CD4-positive, CD25-positive, alpha-beta regulatory T cell (primary cell): ENCODE results near the gene NDUFS8. TPM values are rescaled to one million over a fixed set of nuclear protein-coding genes. Genes with fewer than 3 reads are reported as not detected.

Source experiments
- ATAC-seq, 2 donors: fragments of 150-1000 bp; cut with Tn5 transposase; one replicate each; pipeline ENCODE4 v1.10.0; 2021; ENCODE audit warnings: low read depth in 2 of 2, moderate number of reproducible peaks in 2 of 2, moderate library complexity in 1 of 2
- DNase-seq, 3 donors: peaks; one replicate each; pipeline versions ENCODE4 v3.0.0 to v3.0.0-alpha.2; 2012 to 2022; ENCODE audit warnings: mixed read lengths in 1 of 3
- H3K27ac ChIP-seq: one replicate; pipeline ENCODE4 v1.7.0; 2013; ENCODE audit warnings: mild to moderate bottlenecking, low read length; ENCODE audit not compliant: insufficient read depth, poor library complexity, severe bottlenecking
- H3K27me3 ChIP-seq: one replicate; pipeline ENCODE4 v1.7.0; 2013; ENCODE audit warnings: low read length; ENCODE audit not compliant: control insufficient read depth, insufficient read depth
- H3K36me3 ChIP-seq: one replicate; pipeline ENCODE4 v1.7.0; 2013; ENCODE audit warnings: mild to moderate bottlenecking, low read length, moderate library complexity; ENCODE audit not compliant: control insufficient read depth, insufficient read depth
- H3K4me1 ChIP-seq: 2 replicates; pipeline ENCODE4 v1.7.0; 2013; ENCODE audit warnings: mild to moderate bottlenecking, low read length; ENCODE audit not compliant: insufficient read depth, control insufficient read depth, poor library complexity, severe bottlenecking
- H3K4me3 ChIP-seq: one replicate; pipeline ENCODE4 v1.7.0; 2013; ENCODE audit warnings: low read depth, mild to moderate bottlenecking, low read length, moderate library complexity
- H3K9me3 ChIP-seq, 2 experiments: 1 replicate in 1 of 2; 2 replicates in 1 of 2; pipeline ENCODE4 v1.7.0; 2013; ENCODE audit warnings: low read length in 2 of 2, mild to moderate bottlenecking in 1 of 2, moderate library complexity in 1 of 2; ENCODE audit not compliant: control insufficient read depth in 2 of 2
- H3K27ac Mint-ChIP-seq, 3 donors: one replicate each; pipeline ENCODE4 v1.8.0; 2020 to 2022; ENCODE audit warnings: mild to moderate bottlenecking in 3 of 3, mixed read lengths in 3 of 3, moderate library complexity in 2 of 3
- H3K27me3 Mint-ChIP-seq: one replicate; pipeline ENCODE4 v1.8.0; 2022; ENCODE audit warnings: mild to moderate bottlenecking, mixed read lengths
- H3K36me3 Mint-ChIP-seq: one replicate; pipeline ENCODE4 v1.8.0; 2020; ENCODE audit warnings: mixed read lengths
- H3K4me1 Mint-ChIP-seq, 4 donors: one replicate each; pipeline ENCODE4 v1.8.0; 2020 to 2022; ENCODE audit warnings: mixed read lengths in 4 of 4, mild to moderate bottlenecking in 1 of 4
- H3K4me3 Mint-ChIP-seq, 4 donors: one replicate each; pipeline ENCODE4 v1.8.0; 2020 to 2022; ENCODE audit warnings: mild to moderate bottlenecking in 4 of 4, mixed read lengths in 4 of 4, moderate library complexity in 3 of 4
- H3K9me3 Mint-ChIP-seq, 7 donors: one replicate each; pipeline ENCODE4 v1.8.0; 2020 to 2022; ENCODE audit warnings: mixed read lengths in 7 of 7, mild to moderate bottlenecking in 3 of 7, moderate library complexity in 2 of 7
- polyA plus RNA-seq, 4 donors: library from polyadenylated mRNA; unstranded; fragments of 300-500 nt; fragmentation: Illumina TruSeq; gene quantifications; one replicate each; pipeline ENCODE4 v1.2.3, GENCODE V29; 2021
- total RNA-seq: library from RNA; stranded (reverse); gene quantifications from one replicate; pipeline ENCODE4 v1.2.3, GENCODE V29; 2022

The NDUFS8 gene
- total and polyA plus RNA-seq, 5 donors from 2014 or later = 66.6 to 166 (median 145) TPM

- no peak overlapping the region for H3K27ac ChIP-seq
- Mint-ChIP-seq H3K4me3 (no peak overlapping the region), H3K27me3 (no peaks in the 10 kb centered on the region), H3K27ac (no peak overlapping the region), H3K4me1 (no peaks in the 10 kb centered on the region), H3K36me3 (no peaks in the 10 kb centered on the region), H3K9me3 (peaks cover 0 to 1% (median 0%) of the 10 kb centered on the region in 7 donors)
- DNase-seq (no peak), ATAC-seq (no peak)
- no peaks in the 10 kb centered on the region for H3K27me3 ChIP-seq
- no peaks in the 10 kb centered on the region for H3K4me1 ChIP-seq
- no peaks in the 10 kb centered on the region for H3K9me3 ChIP-seq
- H3K36me3 ChIP-seq = no peaks in the 10 kb centered on the region
- H3K4me3 ChIP-seq = no peak overlapping the region
Measured at GRCh38 chr11:68015467-68015866, 15.0 kb upstream of the NDUFS8 start.

DNA sequence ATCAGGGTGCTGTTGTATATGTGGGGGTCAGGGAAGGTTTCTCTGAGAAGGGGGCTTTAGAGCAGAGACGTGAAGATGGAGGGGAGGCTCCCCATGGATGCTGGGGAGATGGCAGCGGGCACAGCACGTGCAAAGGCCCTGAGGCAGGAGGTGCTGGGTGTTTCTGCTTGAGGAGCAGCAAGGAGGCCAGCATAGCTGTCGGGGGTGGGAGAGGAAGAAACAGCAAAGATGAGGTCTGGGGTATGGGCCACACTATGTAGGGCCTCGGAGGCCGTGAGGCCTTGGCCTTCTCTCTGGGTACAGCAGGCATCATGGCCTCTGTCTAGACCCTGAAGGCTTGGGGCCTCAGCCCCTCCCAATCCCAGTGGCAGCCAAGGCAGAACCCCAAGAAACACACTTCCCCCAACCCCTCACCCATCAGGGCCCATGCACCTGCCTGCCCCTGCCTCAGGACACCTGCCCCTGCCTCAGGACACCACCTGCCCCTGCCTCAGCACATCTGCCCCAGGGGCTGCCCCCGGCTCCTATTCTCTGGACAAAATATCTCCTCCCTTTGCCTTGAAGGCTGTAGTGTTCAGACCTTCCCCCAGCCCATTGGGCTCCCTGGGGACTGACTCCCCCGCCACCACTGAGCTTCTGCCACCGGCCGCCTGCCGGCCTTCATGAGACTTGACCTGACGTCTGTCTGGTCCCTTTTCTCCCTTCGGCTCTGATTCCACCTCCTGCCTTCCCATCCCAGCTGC, 14.1 kb upstream of the NDUFS8 start:
- H3K27me3 Mint-ChIP-seq = no peaks in the 10 kb centered on the region

GRCh38 chr11:68016904-68017817, 13.3 kb upstream of the NDUFS8 start:
- H3K27ac ChIP-seq = no peak overlapping the region
- Mint-ChIP-seq H3K4me3 (no peak overlapping the region), H3K27ac (no peak overlapping the region), H3K27me3 (no peaks in the 10 kb centered on the region), H3K36me3 (no peaks in the 10 kb centered on the region), H3K4me1 (no peaks in the 10 kb centered on the region), H3K9me3 (no peaks in the 10 kb centered on the region)
- H3K36me3 ChIP-seq = no peaks in the 10 kb centered on the region
- ATAC-seq (no peak), DNase-seq (no peak)
- H3K4me3 ChIP-seq = no peak overlapping the region
- no peaks in the 10 kb centered on the region for H3K4me1 ChIP-seq
- no peaks in the 10 kb centered on the region for H3K27me3 ChIP-seq
- H3K9me3 ChIP-seq = no peaks in the 10 kb centered on the region

More for the DNA sequence above, 14.1 kb upstream of the NDUFS8 start:
- Mint-ChIP-seq H3K27ac (no peak overlapping the region), H3K36me3 (no peaks in the 10 kb centered on the region), H3K9me3 (peaks cover 0 to 1% (median 0%) of the 10 kb centered on the region in 7 donors), H3K4me1 (no peaks in the 10 kb centered on the region), H3K4me3 (no peak overlapping the region)
- no peak overlapping the region for H3K4me3 ChIP-seq
- no peak for DNase-seq
- H3K27me3 ChIP-seq = no peaks in the 10 kb centered on the region
- H3K9me3 ChIP-seq = no peaks in the 10 kb centered on the region
- H3K36me3 ChIP-seq = no peaks in the 10 kb centered on the region
- H3K27ac ChIP-seq = no peak overlapping the region
- ATAC-seq = no peak
- H3K4me1 ChIP-seq = no peaks in the 10 kb centered on the region

DNA sequence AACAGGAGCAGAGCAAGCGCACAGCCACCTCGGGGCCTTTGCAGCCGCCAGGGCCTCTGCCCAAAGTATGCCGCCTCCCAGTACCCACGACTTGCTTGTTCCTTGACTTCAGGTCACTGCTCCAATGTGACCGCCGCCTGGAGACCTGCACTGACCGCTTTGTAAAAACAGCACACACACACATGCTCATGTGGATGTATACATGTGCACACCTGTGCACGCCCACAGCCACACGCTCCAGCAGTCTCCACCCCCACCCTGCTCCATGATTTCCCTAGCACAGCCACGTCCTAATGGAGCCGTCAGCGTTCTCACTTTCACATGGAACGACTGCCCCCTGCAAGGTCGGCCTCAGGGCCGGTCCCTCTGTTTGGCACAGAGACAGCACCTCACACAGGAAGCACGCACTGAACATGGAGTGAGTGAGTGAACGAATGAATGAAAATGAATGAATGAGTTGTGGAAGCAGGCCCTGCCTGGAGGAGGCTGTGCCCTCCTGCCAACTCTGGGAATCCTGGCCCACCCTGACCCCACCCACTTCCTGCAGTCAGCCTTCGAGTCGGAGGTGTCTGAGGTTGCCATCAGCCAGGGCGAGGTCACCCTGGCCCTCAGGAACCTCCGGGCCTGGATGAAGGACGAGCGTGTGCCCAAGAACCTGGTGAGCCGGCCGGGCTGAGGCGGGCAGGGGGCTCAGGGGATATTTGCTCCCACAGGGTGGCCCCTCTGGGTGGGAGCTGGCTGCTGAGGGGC, 12.3 kb upstream of the NDUFS8 start:
- no peaks in the 10 kb centered on the region for H3K27me3 ChIP-seq
- no peaks in the 10 kb centered on the region for H3K9me3 ChIP-seq
- Mint-ChIP-seq H3K9me3 (no peaks in the 10 kb centered on the region), H3K27ac (peak overlapping the region in 1 of 3 donors; percentile 20), H3K36me3 (no peaks in the 10 kb centered on the region), H3K4me1 (no peaks in the 10 kb centered on the region), H3K4me3 (no peak overlapping the region), H3K27me3 (no peaks in the 10 kb centered on the region)
- H3K4me1 ChIP-seq = no peaks in the 10 kb centered on the region
- no peak for DNase-seq
- H3K27ac ChIP-seq = no peak overlapping the region
- H3K36me3 ChIP-seq = no peaks in the 10 kb centered on the region
- H3K4me3 ChIP-seq = no peak overlapping the region
- no peak for ATAC-seq

GRCh38 chr11:68018730-68019190, 11.7 kb upstream of the NDUFS8 start:
- no peaks in the 10 kb centered on the region for H3K36me3 ChIP-seq

DNA sequence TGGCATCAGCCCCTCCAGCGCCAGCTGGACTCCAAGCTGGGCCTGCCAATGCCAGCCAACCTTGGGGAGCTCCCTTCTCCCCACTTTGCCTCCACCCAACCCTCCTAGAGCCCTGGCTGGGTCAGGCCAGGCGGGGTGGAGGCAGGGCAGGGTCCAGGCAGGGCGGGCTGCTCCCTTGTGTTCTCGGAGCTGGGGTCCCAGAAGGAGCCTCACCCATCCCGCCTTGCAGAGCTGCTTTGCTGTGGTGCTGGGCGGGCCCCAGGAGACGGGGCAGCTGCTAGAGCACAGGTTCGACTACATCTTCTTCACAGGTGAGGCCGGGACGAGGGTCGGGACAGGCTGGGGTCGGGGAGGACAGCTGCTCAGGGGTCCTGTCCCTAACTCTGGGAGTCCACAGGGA, 11.0 kb upstream of the NDUFS8 start:
- Histone ChIP-seq H3K4me3 (no peak overlapping the region), H3K27me3 (no peaks in the 10 kb centered on the region), H3K27ac (no peak overlapping the region), H3K9me3 (peaks cover 0 to under 1% of the 10 kb centered on the region in 2 experiments), H3K4me1 (no peaks in the 10 kb centered on the region), H3K36me3 (no peaks in the 10 kb centered on the region)
- Mint-ChIP-seq H3K4me3 (no peak overlapping the region), H3K4me1 (no peaks in the 10 kb centered on the region), H3K9me3 (peaks cover 0 to 2% (median 0%) of the 10 kb centered on the region in 7 donors), H3K36me3 (peaks cover 3% of the 10 kb centered on the region), H3K27me3 (no peaks in the 10 kb centered on the region), H3K27ac (no peak overlapping the region)
- ATAC-seq (no peak), DNase-seq (no peak)

More at GRCh38 chr11:68018730-68019190, 11.7 kb upstream of the NDUFS8 start:
- Histone ChIP-seq H3K4me3 (no peak overlapping the region), H3K4me1 (no peaks in the 10 kb centered on the region), H3K27me3 (no peaks in the 10 kb centered on the region), H3K27ac (no peak overlapping the region), H3K9me3 (no peaks in the 10 kb centered on the region)
- H3K27ac Mint-ChIP-seq = no peak overlapping the region
- ATAC-seq = no peak
- no peaks in the 10 kb centered on the region for H3K9me3 Mint-ChIP-seq
- H3K27me3 Mint-ChIP-seq = no peaks in the 10 kb centered on the region
- H3K4me1 Mint-ChIP-seq = no peaks in the 10 kb centered on the region
- H3K36me3 Mint-ChIP-seq = no peaks in the 10 kb centered on the region
- DNase-seq = no peak
- no peak overlapping the region for H3K4me3 Mint-ChIP-seq

DNA sequence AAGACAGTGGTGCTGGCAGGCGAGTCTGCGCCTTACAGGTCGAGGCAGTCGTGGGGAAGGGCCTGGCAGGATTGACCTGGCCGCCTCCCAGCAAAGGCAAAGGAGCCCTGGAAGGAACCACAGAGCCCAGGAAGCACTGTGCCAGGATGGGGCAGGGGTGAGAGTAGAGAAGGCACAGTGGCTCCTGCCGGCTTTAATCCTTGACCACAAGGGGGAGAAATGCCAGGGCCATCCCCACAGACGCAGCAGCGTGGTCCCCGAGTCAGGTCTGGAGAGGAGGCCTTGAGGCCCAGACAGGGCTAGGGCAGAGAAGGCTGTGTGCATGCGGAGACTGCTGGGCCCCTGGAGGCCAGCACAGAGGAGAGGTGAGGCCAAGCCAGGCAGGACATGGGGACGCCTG, 9.9 kb upstream of the NDUFS8 start:
- no peaks in the 10 kb centered on the region for H3K27me3 ChIP-seq
- no peak for ATAC-seq
- H3K9me3 ChIP-seq = peaks cover 0 to 2% of the 10 kb centered on the region in 2 experiments
- H3K27ac ChIP-seq = no peak overlapping the region
- H3K4me1 ChIP-seq = no peaks in the 10 kb centered on the region
- H3K4me1 Mint-ChIP-seq = no peaks in the 10 kb centered on the region
- no peak for DNase-seq
- H3K36me3 Mint-ChIP-seq = peaks cover 6% of the 10 kb centered on the region
- peaks cover 0 to 8% (median 0%) of the 10 kb centered on the region in 7 donors for H3K9me3 Mint-ChIP-seq
- no peak overlapping the region for H3K27ac Mint-ChIP-seq
- no peak overlapping the region for H3K4me3 Mint-ChIP-seq
- H3K27me3 Mint-ChIP-seq = no peaks in the 10 kb centered on the region
- no peaks in the 10 kb centered on the region for H3K36me3 ChIP-seq
- no peak overlapping the region for H3K4me3 ChIP-seq
